GM19193 (cell line): Measurements from ENCODE around the gene MRPL16.

Source experiments
- POLR2A ChIP-seq: IDR thresholded peaks from 4 replicates; pipeline ENCODE4 v1.6.1; 2011; ENCODE audit not compliant: insufficient read depth, insufficient read length; ENCODE audit errors: extremely low read depth

Gene MRPL16

DNA sequence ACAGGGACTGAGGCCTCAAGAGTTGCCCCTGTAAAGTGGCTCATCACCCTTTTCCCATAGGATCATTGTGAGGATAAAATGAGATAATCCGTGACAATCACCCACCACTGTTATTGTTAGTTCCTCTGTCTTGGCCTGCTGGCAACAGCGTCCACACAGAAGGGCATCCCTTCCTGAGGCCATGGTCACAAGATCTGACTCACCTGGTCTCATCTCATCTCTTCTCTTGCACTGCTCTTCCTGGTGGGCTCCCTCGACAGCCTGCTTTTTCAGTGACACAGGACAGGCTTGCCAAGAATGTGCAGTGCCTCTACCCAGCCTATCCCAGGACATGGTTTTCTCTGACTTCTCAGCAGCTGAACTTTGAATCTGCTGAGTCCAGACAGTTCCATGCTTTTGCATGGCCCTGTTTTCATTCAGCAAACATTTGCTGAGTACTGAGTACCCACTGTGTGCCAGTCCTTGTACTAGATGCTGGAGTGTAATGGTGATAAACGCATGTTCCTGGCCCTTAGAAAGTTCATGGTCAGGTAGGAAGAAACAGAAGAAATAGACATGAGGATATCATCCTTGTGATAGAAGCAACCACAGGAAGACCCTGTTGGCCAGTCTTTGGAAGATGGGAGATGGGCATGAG is 52.1 kb downstream of the MRPL16 start:
- no peak for TF ChIP-seq POLR2A

DNA sequence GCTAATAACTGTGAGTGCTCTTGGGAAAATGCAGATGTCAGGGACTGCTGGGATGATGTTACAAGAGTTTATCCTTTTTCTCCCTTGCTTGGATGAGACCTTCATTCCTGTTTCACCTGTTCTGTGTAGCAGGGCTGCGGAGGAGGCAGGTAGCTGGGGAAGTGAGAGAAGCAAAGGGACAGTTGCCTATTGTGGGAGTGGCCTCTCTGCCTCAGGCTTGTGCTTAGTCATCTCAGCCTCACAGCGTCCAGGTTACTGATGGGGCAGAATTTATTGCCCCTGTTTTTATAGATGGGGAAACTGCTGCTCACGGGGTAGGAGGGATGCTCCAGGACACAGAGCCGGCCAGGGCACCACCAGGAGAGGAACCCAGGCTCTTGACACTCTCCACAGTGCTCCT is 53.7 kb downstream of the MRPL16 start:
- no peak for TF ChIP-seq POLR2A

DNA sequence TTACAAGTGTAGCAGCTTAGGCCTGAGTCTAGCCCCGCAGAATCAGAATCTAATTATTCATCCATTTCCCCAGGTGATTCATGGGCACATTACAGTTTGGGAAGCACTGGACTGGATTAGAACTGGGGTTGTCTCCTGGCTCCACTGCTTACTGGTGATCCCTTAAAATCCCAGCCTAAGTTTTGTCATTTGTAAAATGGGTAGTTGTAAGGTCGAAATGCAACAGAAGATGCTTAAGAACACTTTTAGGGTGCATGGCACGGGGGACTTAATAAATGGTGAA is 54.1 kb downstream of the MRPL16 start:
- TF ChIP-seq POLR2A, result no peak
